22Rv1 (cell line): ENCODE results near the gene NPAS4.

Source experiments
- H3K27ac ChIP-seq: fragments of 450-650 bp; 2 replicates; pipeline ENCODE4 v1.5.1; 2017
- ZFX ChIP-seq: fragments of 450-650 bp; IDR thresholded peaks from 2 replicates; pipeline ENCODE4 v1.6.1; 2017; ENCODE audit warnings: antibody characterized with exemption, borderline replicate concordance
- TF ChIP-seq, protein P1 (sequence below): fragments of 450-650 bp; IDR thresholded peaks from 2 replicates; pipeline ENCODE4 v1.5.1; 2017; ENCODE audit warnings: mild to moderate bottlenecking

The NPAS4 gene

GRCh38 chr11:66391322-66391721, 29.5 kb upstream of the NPAS4 start:
- no peak overlapping the region for H3K27ac ChIP-seq
- no peak for TF ChIP-seq ZFX
- TF ChIP-seq, protein P1, sequence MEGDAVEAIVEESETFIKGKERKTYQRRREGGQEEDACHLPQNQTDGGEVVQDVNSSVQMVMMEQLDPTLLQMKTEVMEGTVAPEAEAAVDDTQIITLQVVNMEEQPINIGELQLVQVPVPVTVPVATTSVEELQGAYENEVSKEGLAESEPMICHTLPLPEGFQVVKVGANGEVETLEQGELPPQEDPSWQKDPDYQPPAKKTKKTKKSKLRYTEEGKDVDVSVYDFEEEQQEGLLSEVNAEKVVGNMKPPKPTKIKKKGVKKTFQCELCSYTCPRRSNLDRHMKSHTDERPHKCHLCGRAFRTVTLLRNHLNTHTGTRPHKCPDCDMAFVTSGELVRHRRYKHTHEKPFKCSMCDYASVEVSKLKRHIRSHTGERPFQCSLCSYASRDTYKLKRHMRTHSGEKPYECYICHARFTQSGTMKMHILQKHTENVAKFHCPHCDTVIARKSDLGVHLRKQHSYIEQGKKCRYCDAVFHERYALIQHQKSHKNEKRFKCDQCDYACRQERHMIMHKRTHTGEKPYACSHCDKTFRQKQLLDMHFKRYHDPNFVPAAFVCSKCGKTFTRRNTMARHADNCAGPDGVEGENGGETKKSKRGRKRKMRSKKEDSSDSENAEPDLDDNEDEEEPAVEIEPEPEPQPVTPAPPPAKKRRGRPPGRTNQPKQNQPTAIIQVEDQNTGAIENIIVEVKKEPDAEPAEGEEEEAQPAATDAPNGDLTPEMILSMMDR: no peak

GRCh38 chr11:66393954-66394353, 26.9 kb upstream of the NPAS4 start:
- H3K27ac ChIP-seq: no peak overlapping the region
- TF ChIP-seq ZFX: no peak
- TF ChIP-seq, protein P1: no peak

DNA sequence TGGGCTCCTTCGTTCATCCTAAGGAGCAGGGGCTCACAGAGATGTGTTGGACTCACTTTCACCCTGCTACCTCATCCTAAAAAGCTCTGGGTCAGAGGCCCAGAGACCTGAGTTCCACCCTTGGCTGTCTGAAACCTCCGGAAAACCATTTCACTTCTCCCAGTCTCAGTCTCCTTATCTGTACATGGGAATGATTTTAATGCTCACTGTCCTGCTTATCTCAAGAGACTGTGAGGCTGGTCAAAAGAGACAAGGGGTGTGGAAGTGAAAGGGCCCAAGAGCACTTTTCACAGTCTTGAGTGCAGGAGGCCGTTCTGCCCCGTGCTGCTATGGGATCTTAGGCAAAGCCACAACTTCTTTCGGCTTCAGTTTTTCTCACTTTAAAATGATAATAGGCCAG, 13.2 kb upstream of the NPAS4 start:
- no peak overlapping the region for H3K27ac ChIP-seq
- TF ChIP-seq, protein P1: no peak
- TF ChIP-seq ZFX: no peak

- no peak for TF ChIP-seq ZFX
- TF ChIP-seq, protein P1: peak; percentile 100
- no peak overlapping the region for H3K27ac ChIP-seq
These were observed 12.2 kb upstream of the NPAS4 start for GRCh38 chr11:66408488-66409214.

DNA sequence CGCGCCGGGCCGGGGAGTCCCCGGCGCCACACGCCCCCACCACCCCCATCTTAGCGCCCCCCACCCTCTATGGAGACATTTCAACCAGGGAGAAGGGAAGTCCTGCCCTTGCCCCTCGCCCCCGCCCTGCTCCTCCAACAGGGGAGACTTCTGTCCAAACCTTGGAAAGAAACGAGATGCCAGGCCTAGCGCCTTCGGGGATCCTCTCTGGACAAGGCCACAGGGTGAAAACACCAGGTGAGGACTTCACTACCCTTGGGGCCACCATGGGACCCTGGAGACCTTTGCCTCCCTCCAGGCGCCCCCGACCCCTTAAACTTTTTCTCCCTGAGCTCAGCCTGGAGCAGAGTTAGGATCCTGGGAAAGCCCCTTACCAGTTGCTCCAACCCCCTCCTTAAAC, 11.6 kb upstream of the NPAS4 start:
- no peak overlapping the region for H3K27ac ChIP-seq
- TF ChIP-seq, protein P1: no peak
- TF ChIP-seq ZFX: no peak

DNA sequence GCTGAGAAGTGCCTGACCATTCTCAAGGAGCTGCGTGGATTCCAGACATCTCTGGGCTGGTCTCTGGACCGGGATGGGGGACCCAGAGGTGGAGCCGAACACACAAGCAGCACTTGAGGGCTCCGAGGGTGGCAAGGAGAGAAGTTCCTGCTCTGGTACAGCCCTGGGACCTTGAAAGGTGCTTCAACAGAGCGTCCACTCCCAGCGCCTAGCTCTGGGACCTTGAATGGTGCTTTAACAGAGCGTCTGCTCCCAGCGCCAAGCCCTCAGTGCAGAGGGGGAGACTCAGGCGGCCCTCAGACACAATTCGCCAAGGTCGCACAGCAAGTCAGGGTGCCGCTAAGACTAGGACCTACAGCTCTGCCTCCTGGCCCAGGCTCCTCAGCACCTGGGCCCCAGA, 10.6 kb upstream of the NPAS4 start:
- H3K27ac ChIP-seq: no peak overlapping the region
- TF ChIP-seq, protein P1: no peak
- TF ChIP-seq ZFX: no peak

DNA sequence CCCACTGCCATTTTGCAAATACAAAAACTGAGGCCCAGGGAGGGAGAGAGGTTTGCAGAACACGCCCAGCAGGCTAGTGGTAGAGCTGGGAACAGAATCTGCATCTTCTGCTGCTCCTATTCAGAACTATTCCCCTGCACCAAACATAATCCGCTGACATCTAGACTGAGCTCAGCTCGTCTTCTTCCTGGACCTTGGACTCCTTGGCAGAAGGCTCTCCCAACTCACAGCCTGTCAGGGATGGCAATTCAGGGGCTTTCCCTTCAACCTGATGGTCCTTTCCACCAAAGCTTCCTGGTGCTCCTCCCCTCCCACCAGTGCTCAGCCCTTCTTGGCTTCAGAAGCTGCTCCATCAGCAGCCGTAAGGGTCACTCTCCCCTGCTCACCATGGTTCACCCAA, 9.5 kb upstream of the NPAS4 start:
- TF ChIP-seq, protein P1: no peak
- no peak for TF ChIP-seq ZFX
- no peak overlapping the region for H3K27ac ChIP-seq
